B cell (primary cell): Measurements from ENCODE around the gene ARNT2. TPM values are rescaled to one million over a fixed set of nuclear protein-coding genes. Genes with fewer than 3 reads are reported as not detected.

Experiments
- ATAC-seq: fragments of 200-7000 bp; cut with Tn5 transposase; one replicate; pipeline ENCODE4 v1.10.0; 2021; ENCODE audit warnings: low read depth, mild to moderate bottlenecking, moderate number of reproducible peaks, moderate library complexity
- CTCF ChIA-PET: fragments of 350-600 bp; sonication (Branson Sonifier 250); formaldehyde crosslinking; loops from one replicate; lab custom pipeline; 2021; ENCODE audit warnings: antibody characterized with exemption, inconsistent platforms; lab: Charles Lee
- POLR2A ChIA-PET: fragments of 350-600 bp; sonication (Branson Sonifier 250); formaldehyde crosslinking; loops from one replicate; lab custom pipeline; 2021; ENCODE audit warnings: antibody characterized with exemption; lab: Charles Lee
- DNase-seq: peaks from one replicate; pipeline ENCODE4 v3.0.0; 2013
- H2AFZ ChIP-seq: 2 replicates; pipeline ENCODE4 v1.6.1; 2012; ENCODE audit warnings: mild to moderate bottlenecking, low read depth, low read length; ENCODE audit not compliant: insufficient read depth, poor library complexity, severe bottlenecking
- H3K27ac ChIP-seq, 2 donors: 1 replicate in 1 of 2; 2 replicates in 1 of 2; pipeline ENCODE4 v1.5.1; 2012 to 2013; ENCODE audit warnings: low read length in 2 of 2, mild to moderate bottlenecking in 2 of 2, moderate library complexity in 1 of 2
- H3K27me3 ChIP-seq, 4 experiments: fragments of 200-600 bp in 1 of 4; sonication (generic) in 1 of 4; replicated peaks in 1 of 4; 1 replicate in 2 of 4; 2 replicates in 2 of 4; pipeline versions ENCODE4 v1.6.1 to v1.7.0; 2013 to 2016; ENCODE audit warnings: low read length in 3 of 4, mild to moderate bottlenecking in 2 of 4, mixed read lengths in 1 of 4, moderate library complexity in 1 of 4; ENCODE audit not compliant: insufficient read depth in 4 of 4, control insufficient read depth in 3 of 4; ENCODE audit errors: control extremely low read depth in 1 of 4
- H3K36me3 ChIP-seq, 2 experiments: replicated peaks in 1 of 2; 1 replicate in 1 of 2; 2 replicates in 1 of 2; pipeline versions ENCODE4 v1.6.1 to v1.7.1; 2013; ENCODE audit warnings: low read length in 1 of 2; ENCODE audit not compliant: insufficient read depth in 2 of 2, control insufficient read depth in 1 of 2; ENCODE audit errors: control extremely low read depth in 1 of 2, extremely low read depth in 1 of 2
- H3K4me1 ChIP-seq, 2 donors: fragments of 200-600 bp in 1 of 2; sonication (generic) in 1 of 2; 1 replicate in 1 of 2; 2 replicates in 1 of 2; pipeline versions ENCODE4 v1.5.1 to v1.6.1; 2013 to 2017; ENCODE audit warnings: low read length in 2 of 2; ENCODE audit not compliant: control insufficient read depth in 2 of 2, insufficient read depth in 2 of 2
- H3K4me2 ChIP-seq: replicated peaks from 2 replicates; pipeline ENCODE3; 2012; ENCODE audit warnings: mild to moderate bottlenecking, low read depth, low read length; ENCODE audit not compliant: poor library complexity, severe bottlenecking
- H3K4me3 ChIP-seq, 5 experiments: fragments of 200-600 bp in 1 of 5; sonication (generic) in 1 of 5; 1 replicate in 3 of 5; 2 replicates in 2 of 5; pipeline versions ENCODE4 v1.5.1 to v1.7.0; 2011 to 2016; ENCODE audit warnings: low read length in 4 of 5, mild to moderate bottlenecking in 4 of 5, low read depth in 2 of 5, control low read depth in 1 of 5, moderate library complexity in 1 of 5; ENCODE audit not compliant: insufficient read depth in 1 of 5; ENCODE audit errors: control extremely low read depth in 1 of 5, extremely low read depth in 1 of 5
- H3K79me2 ChIP-seq: fragments of 200-600 bp; sonication (generic); one replicate; pipeline ENCODE4 v1.6.0; 2016; ENCODE audit warnings: low read length; ENCODE audit not compliant: control insufficient read depth, insufficient read depth
- H3K9ac ChIP-seq: fragments of 200-600 bp; sonication (generic); 2 replicates; pipeline ENCODE4 v1.6.1; 2017; ENCODE audit warnings: mild to moderate bottlenecking, low read length, moderate library complexity
- H3K9me3 ChIP-seq, 3 donors: one replicate each; pipeline versions ENCODE4 v1.6.1 to v1.7.1; 2013; ENCODE audit warnings: low read length in 2 of 3; ENCODE audit not compliant: control insufficient read depth in 2 of 3, insufficient read depth in 1 of 3; ENCODE audit errors: control extremely low read depth in 1 of 3
- H4K20me1 ChIP-seq: 2 replicates; pipeline ENCODE4 v1.6.0; 2012; ENCODE audit warnings: mild to moderate bottlenecking, low read length; ENCODE audit not compliant: insufficient read depth, control insufficient read depth, poor library complexity, severe bottlenecking
- H3K27ac Mint-ChIP-seq: one replicate; pipeline ENCODE4 v1.8.0; 2021; ENCODE audit warnings: mixed read lengths
- H3K27me3 Mint-ChIP-seq: one replicate; pipeline ENCODE4 v1.8.0; 2021; ENCODE audit warnings: mixed read lengths
- H3K4me1 Mint-ChIP-seq: one replicate; pipeline ENCODE4 v1.8.0; 2021; ENCODE audit warnings: mixed read lengths
- H3K4me3 Mint-ChIP-seq: one replicate; pipeline ENCODE4 v1.8.0; 2021; ENCODE audit warnings: mixed read lengths
- H3K9me3 Mint-ChIP-seq: one replicate; pipeline ENCODE4 v1.8.0; 2022; ENCODE audit warnings: mixed read lengths; ENCODE audit not compliant: insufficient read depth
- EZH2 ChIP-seq: IDR thresholded peaks from 2 replicates; pipeline ENCODE4 v1.6.1; 2012; ENCODE audit warnings: borderline replicate concordance, low read depth, mild to moderate bottlenecking, moderate library complexity, low read length; ENCODE audit not compliant: insufficient read depth, poor library complexity, severe bottlenecking
- WGBS: methylation state at CpG from one replicate; pipeline ENCODE4 v1.1.5; 2013; ENCODE audit warnings: missing lambda C conversion rate; ENCODE audit not compliant: insufficient coverage; 5-methylcytosine and 5-hydroxymethylcytosine counted together
- intact Hi-C: fragments of 100-400 bp; cut with micrococcal nuclease; formaldehyde crosslinking; loops from one replicate; pipeline ENCODE4 v1.10.0; 2022
- polyA plus RNA-seq: library from polyadenylated mRNA; depleted of rRNA; stranded (reverse); fragments of >200 nt; gene quantifications from 2 replicates; pipeline ENCODE4 v1.2.3, GENCODE V29; 2012
- total RNA-seq, 2 donors: library from RNA; stranded (reverse); fragments of 120-200 nt in 1 of 2; gene quantifications; 1 replicate in 1 of 2; 2 replicates in 1 of 2; pipeline versions ENCODE4 v1.2.3 to v1.2.4, GENCODE V29; 2013 to 2022
- TF ChIP-seq, protein P1 (sequence below): fragments of 200-600 bp; IDR thresholded peaks from one replicate; pipeline ENCODE4 v1.8.0; 2022; ENCODE audit warnings: antibody characterized with exemption, mild to moderate bottlenecking

The ARNT2 gene
- total and polyA plus RNA-seq, 2 donors (not counting 1 experiment from before 2014, with no cell fraction given) = not detected

DNA sequence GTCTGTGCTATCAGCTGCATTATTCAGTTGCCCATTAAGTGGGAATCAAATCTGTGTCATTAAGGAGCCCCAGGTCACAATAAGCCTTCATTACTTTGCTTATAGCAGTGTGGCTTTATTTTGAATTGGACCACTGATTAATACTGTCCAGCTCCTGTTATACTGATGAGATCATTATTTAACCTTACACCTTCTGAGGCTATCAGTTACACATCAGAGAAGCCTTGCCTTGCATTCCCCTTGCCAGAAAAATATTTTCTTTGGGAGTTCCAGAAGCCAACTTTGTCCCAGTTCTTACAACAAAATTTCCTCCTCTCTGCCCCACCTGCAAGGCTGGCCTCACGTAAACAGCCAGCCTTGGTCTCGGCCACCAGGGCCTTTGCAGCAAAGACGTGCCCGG is 29.7 kb upstream of the ARNT2 start:
- Mint-ChIP-seq H3K4me1 (no peaks in the 10 kb centered on the region), H3K4me3 (no peak overlapping the region), H3K27ac (no peak overlapping the region), H3K9me3 (peaks cover 4% of the 10 kb centered on the region), H3K27me3 (peaks cover 34% of the 10 kb centered on the region)
- WGBS = 100% methylated on average over 1 of the region's 4 CpGs
- ChIA-PET POLR2A (no interaction called here), CTCF (no interaction called here)
- peaks cover 0 to 3% (median 0%) of the 10 kb centered on the region in 3 donors for H3K9me3 ChIP-seq
- H3K4me3 ChIP-seq = no peak overlapping the region
- H2AFZ ChIP-seq = no peak overlapping the region
- no peak overlapping the region for H3K4me2 ChIP-seq
- ATAC-seq (no peak), DNase-seq (no peak)
- intact Hi-C loops = no loop called here
- H4K20me1 ChIP-seq = no peaks in the 10 kb centered on the region
- H3K79me2 ChIP-seq = no peaks in the 10 kb centered on the region
- H3K27ac ChIP-seq = no peak overlapping the region
- TF ChIP-seq, protein P1, sequence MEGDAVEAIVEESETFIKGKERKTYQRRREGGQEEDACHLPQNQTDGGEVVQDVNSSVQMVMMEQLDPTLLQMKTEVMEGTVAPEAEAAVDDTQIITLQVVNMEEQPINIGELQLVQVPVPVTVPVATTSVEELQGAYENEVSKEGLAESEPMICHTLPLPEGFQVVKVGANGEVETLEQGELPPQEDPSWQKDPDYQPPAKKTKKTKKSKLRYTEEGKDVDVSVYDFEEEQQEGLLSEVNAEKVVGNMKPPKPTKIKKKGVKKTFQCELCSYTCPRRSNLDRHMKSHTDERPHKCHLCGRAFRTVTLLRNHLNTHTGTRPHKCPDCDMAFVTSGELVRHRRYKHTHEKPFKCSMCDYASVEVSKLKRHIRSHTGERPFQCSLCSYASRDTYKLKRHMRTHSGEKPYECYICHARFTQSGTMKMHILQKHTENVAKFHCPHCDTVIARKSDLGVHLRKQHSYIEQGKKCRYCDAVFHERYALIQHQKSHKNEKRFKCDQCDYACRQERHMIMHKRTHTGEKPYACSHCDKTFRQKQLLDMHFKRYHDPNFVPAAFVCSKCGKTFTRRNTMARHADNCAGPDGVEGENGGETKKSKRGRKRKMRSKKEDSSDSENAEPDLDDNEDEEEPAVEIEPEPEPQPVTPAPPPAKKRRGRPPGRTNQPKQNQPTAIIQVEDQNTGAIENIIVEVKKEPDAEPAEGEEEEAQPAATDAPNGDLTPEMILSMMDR = no peak
- no peak for TF ChIP-seq EZH2
- peaks cover 0 to 2% (median 0%) of the 10 kb centered on the region in 4 experiments for H3K27me3 ChIP-seq
- H3K36me3 ChIP-seq = no peaks in the 10 kb centered on the region
- no peaks in the 10 kb centered on the region for H3K4me1 ChIP-seq
- H3K9ac ChIP-seq = no peak overlapping the region

DNA sequence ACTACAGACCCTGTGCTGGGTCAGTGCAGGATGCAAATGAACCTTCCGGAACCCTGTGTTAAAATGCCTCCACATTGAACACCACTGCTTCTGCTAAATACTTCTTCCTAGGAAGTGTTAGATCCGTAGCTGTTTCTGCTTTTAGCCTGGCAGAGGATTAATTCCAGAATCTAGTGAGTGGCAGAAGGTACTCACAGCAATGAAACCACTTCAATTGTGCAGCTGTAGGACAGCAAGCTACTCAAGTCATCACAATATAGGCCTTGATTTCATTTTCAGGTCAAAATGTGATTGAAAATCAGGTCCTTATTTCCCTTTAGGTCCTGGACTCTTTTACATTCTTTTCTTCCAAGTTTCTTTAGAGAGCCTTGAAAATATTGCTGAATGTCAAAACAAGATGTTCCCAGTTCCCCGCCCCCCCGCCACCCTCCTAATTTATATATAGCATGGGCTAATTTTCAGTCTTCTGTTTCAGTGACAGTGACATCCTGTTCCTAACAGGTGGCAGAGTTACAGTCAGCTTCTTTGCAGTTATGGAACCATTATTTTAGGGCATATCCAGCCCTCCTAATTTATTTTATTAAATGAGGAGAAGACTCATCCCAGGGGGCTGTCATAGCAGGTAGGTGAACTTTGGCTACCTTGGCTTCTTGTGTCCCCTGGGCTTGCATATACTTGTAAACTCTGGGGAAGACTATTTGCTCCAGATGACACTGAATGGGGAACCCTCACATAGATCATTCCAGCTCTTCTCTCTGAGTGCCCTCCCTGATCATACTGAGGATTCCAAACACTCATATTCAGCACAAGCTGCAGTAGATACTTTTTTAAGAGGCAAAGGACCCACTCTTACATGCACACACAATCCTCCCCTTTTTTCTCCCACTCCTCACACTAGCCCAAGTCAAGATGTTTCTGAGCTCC is 28.0 kb upstream of the ARNT2 start:
- H3K27me3 Mint-ChIP-seq = peaks cover 40% of the 10 kb centered on the region
- ChIA-PET CTCF (no interaction called here), POLR2A (no interaction called here)
- Histone ChIP-seq H3K4me2 (no peak overlapping the region), H4K20me1 (no peaks in the 10 kb centered on the region), H3K9me3 (no peaks in the 10 kb centered on the region), H3K4me3 (no peak overlapping the region), H3K4me1 (no peaks in the 10 kb centered on the region), H2AFZ (no peak overlapping the region), H3K9ac (no peak overlapping the region), H3K79me2 (no peaks in the 10 kb centered on the region), H3K27me3 (peaks cover 0 to 8% (median 0%) of the 10 kb centered on the region in 4 experiments), H3K36me3 (no peaks in the 10 kb centered on the region), H3K27ac (no peak overlapping the region)
- no peaks in the 10 kb centered on the region for H3K4me1 Mint-ChIP-seq
- TF ChIP-seq EZH2 = no peak
- TF ChIP-seq, protein P1 = no peak
- no peaks in the 10 kb centered on the region for H3K9me3 Mint-ChIP-seq
- no peak overlapping the region for H3K27ac Mint-ChIP-seq
- no CpG with 5 or more reads among the region's 4 CpGs for WGBS
- intact Hi-C loops = no loop called here
- no peak for ATAC-seq
- no peak for DNase-seq
- no peak overlapping the region for H3K4me3 Mint-ChIP-seq
